C4-2B (cell line): Measurements from ENCODE around the gene GRIA4.

Experiments
- CTCF ChIP-seq: fragments of 450-650 bp; conservative IDR thresholded peaks from 2 replicates; pipeline ENCODE4 v1.5.1; 2017; ENCODE audit warnings: mild to moderate bottlenecking
- ZFX ChIP-seq: fragments of 450-650 bp; IDR thresholded peaks from 2 replicates; pipeline ENCODE4 v1.6.1; 2017

- TF ChIP-seq CTCF: no peak
- no peak for TF ChIP-seq ZFX
Measured at GRCh38 chr11:105673089-105673488, 63.2 kb downstream of the GRIA4 start.
